ENCODE measurements around the gene CEMIP2. TPM values are rescaled to one million over a fixed set of nuclear protein-coding genes. Genes with fewer than 3 reads are reported as not detected.
A peak's percentile ranks its signal among the peaks of the same experiment; 100 is the strongest.

The CEMIP2 gene
- total RNA-seq, 1 experiment from 2014 or later, result 0.07 TPM

- no peaks in the 10 kb centered on the region for H3K79me2 ChIP-seq (ENCODE audit: low read length)
- peak overlapping the region; percentile 87 for H3K4me2 ChIP-seq (ENCODE audit: low read depth, low read length, poor library complexity, severe bottlenecking)
- H2AFZ ChIP-seq (ENCODE audit: low read length), result no peak overlapping the region
- no peaks in the 10 kb centered on the region for H3K9me2 ChIP-seq (replicated peaks; ENCODE audit: insufficient read depth, low read length)
- H3K36me3 ChIP-seq (ENCODE audit: insufficient read depth, low read length), result no peaks in the 10 kb centered on the region
- H3K27me3 ChIP-seq (ENCODE audit: low read length), result no peaks in the 10 kb centered on the region; the same call in 1 of the 2 replicates
- H3K4me1 ChIP-seq (ENCODE audit: low read length), result peaks cover 11% of the 10 kb centered on the region
- no peak overlapping the region for H3K27ac ChIP-seq (ENCODE audit: low read length)
- DNase-seq, result no peak
- peak overlapping the region; percentile 73; the same call in 1 of the 2 replicates for H3K4me3 ChIP-seq (ENCODE audit: low read length)
- H4K20me1 ChIP-seq (ENCODE audit: insufficient read depth, low read depth, low read length), result 0 out of 2 replicates have a peak, but pooled peaks cover 8% of the 10 kb centered on the region
- no peak overlapping the region; the same call in 1 of the 2 replicates for H3K9ac ChIP-seq (ENCODE audit: low read length)
- no peaks in the 10 kb centered on the region for H3K9me3 ChIP-seq (ENCODE audit: low read length)
Measured at GRCh38 chr9:71767776-71768321, 464 bp downstream of the CEMIP2 start.

- H3K27me3 ChIP-seq (ENCODE audit: low read length), result no peaks in the 10 kb centered on the region; the same call in 1 of the 2 replicates
- H3K9me2 ChIP-seq (replicated peaks; ENCODE audit: insufficient read depth, low read length), result no peaks in the 10 kb centered on the region
- DNase-seq, result no peak
- H3K27ac ChIP-seq (ENCODE audit: low read length), result no peak overlapping the region
- no peak overlapping the region for H3K4me3 ChIP-seq (ENCODE audit: low read length)
- no peaks in the 10 kb centered on the region for H3K9me3 ChIP-seq (ENCODE audit: low read length)
- H3K36me3 ChIP-seq (ENCODE audit: insufficient read depth, low read length), result no peaks in the 10 kb centered on the region
- H3K4me2 ChIP-seq (ENCODE audit: low read depth, low read length, poor library complexity, severe bottlenecking), result no peak overlapping the region
- H2AFZ ChIP-seq (ENCODE audit: low read length), result no peak overlapping the region
- H3K79me2 ChIP-seq (ENCODE audit: low read length), result no peaks in the 10 kb centered on the region
- H3K4me1 ChIP-seq (ENCODE audit: low read length), result peaks cover 11% of the 10 kb centered on the region
- H3K9ac ChIP-seq (ENCODE audit: low read length), result no peak overlapping the region
- H4K20me1 ChIP-seq (ENCODE audit: insufficient read depth, low read depth, low read length), result 0 out of 2 replicates have a peak, but pooled peaks cover 8% of the 10 kb centered on the region
Measured at GRCh38 chr9:71767163-71767775, 1.0 kb downstream of the CEMIP2 start.

DNA sequence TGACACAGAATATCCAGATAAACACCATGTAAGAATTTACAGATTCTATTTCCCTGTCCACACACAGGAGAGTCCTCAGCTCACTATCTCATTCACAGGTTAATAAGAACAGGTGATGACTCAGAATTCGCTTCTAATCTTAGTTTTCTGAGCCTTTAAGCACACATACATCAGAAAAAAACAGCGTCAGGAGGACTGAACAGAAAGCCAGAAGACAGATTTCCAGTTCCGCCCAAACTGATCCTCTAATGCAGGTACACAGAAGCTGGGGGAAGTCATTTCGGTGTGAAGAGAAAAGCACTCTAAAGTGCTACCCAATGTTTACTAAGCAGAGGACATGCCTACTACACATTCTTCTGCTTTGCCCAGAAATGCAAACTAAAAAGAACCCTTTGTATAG, 1.6 kb downstream of the CEMIP2 start:
- H3K79me2 ChIP-seq (ENCODE audit: low read length), result no peaks in the 10 kb centered on the region
- 0 out of 2 replicates have a peak, but pooled peaks cover 8% of the 10 kb centered on the region for H4K20me1 ChIP-seq (ENCODE audit: insufficient read depth, low read depth, low read length)
- peaks cover 11% of the 10 kb centered on the region for H3K4me1 ChIP-seq (ENCODE audit: low read length)
- H3K9ac ChIP-seq (ENCODE audit: low read length), result no peak overlapping the region
- H3K9me2 ChIP-seq (replicated peaks; ENCODE audit: insufficient read depth, low read length), result no peaks in the 10 kb centered on the region
- H2AFZ ChIP-seq (ENCODE audit: low read length), result no peak overlapping the region
- H3K4me3 ChIP-seq (ENCODE audit: low read length), result no peak overlapping the region
- no peak overlapping the region for H3K27ac ChIP-seq (ENCODE audit: low read length)
- H3K9me3 ChIP-seq (ENCODE audit: low read length), result no peaks in the 10 kb centered on the region
- H3K4me2 ChIP-seq (ENCODE audit: low read depth, low read length, poor library complexity, severe bottlenecking), result no peak overlapping the region
- no peaks in the 10 kb centered on the region for H3K36me3 ChIP-seq (ENCODE audit: insufficient read depth, low read length)
- no peaks in the 10 kb centered on the region; the same call in 1 of the 2 replicates for H3K27me3 ChIP-seq (ENCODE audit: low read length)
- no peak for DNase-seq

DNA sequence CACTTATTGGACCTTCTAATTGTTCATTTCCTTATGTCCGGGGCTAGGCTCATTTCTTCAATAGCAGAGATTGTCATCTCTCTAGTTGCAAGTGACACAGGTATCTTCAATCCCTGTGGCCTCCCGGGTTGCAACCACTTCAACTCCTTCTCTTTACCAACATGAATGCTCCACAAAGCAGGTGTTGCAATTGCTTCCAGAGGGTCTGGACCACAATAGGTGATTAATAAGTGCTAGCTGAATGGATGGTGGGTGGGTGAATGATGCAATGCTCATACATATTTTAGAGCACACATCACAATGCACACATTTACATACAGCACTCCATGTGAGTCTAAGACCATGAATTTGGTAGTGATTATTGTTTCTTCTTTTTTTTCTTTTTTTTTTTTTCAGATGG, 2.6 kb downstream of the CEMIP2 start:
- no peaks in the 10 kb centered on the region for H3K79me2 ChIP-seq (ENCODE audit: low read length)
- H2AFZ ChIP-seq (ENCODE audit: low read length), result no peak overlapping the region
- H3K9me3 ChIP-seq (ENCODE audit: low read length), result no peaks in the 10 kb centered on the region
- no peak overlapping the region for H3K9ac ChIP-seq (ENCODE audit: low read length)
- H3K27me3 ChIP-seq (ENCODE audit: low read length), result no peaks in the 10 kb centered on the region; the same call in 1 of the 2 replicates
- H3K9me2 ChIP-seq (replicated peaks; ENCODE audit: insufficient read depth, low read length), result no peaks in the 10 kb centered on the region
- H3K36me3 ChIP-seq (ENCODE audit: insufficient read depth, low read length), result no peaks in the 10 kb centered on the region
- DNase-seq, result no peak
- no peak overlapping the region for H3K27ac ChIP-seq (ENCODE audit: low read length)
- no peak overlapping the region for H3K4me3 ChIP-seq (ENCODE audit: low read length)
- peaks cover 11% of the 10 kb centered on the region for H3K4me1 ChIP-seq (ENCODE audit: low read length)
- no peak overlapping the region for H3K4me2 ChIP-seq (ENCODE audit: low read depth, low read length, poor library complexity, severe bottlenecking)
- H4K20me1 ChIP-seq (ENCODE audit: insufficient read depth, low read depth, low read length), result 0 out of 2 replicates have a peak, but pooled peaks cover 8% of the 10 kb centered on the region

DNA sequence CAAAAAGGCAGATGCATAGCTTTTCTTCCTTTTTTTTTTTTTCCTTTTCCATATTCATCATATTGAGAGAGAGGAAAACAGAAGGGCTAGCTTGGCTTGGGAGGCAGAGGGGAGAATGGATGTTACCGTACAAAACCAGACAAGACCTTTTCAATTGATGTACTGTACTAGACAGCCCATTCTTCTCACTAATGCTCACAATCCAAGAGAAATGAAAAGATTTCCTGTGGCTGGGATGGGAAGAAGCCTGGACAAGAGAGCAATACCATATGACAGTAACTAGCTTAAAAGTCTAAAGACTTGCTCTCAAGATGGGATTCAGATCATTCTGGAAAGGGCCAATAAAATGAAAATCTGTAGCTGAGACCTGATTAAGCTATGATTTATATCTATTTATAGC, 3.4 kb downstream of the CEMIP2 start:
- H3K4me1 ChIP-seq (ENCODE audit: low read length), result peaks cover 11% of the 10 kb centered on the region
- no peak overlapping the region for H3K4me3 ChIP-seq (ENCODE audit: low read length)
- H3K27ac ChIP-seq (ENCODE audit: low read length), result no peak overlapping the region
- 0 out of 2 replicates have a peak, but pooled peaks cover 8% of the 10 kb centered on the region for H4K20me1 ChIP-seq (ENCODE audit: insufficient read depth, low read depth, low read length)
- H3K9ac ChIP-seq (ENCODE audit: low read length), result no peak overlapping the region
- no peak for DNase-seq
- no peak overlapping the region for H3K4me2 ChIP-seq (ENCODE audit: low read depth, low read length, poor library complexity, severe bottlenecking)
- H3K79me2 ChIP-seq (ENCODE audit: low read length), result no peaks in the 10 kb centered on the region
- no peak overlapping the region for H2AFZ ChIP-seq (ENCODE audit: low read length)
- no peaks in the 10 kb centered on the region for H3K36me3 ChIP-seq (ENCODE audit: insufficient read depth, low read length)
- H3K27me3 ChIP-seq (ENCODE audit: low read length), result no peaks in the 10 kb centered on the region; the same call in 1 of the 2 replicates
- H3K9me3 ChIP-seq (ENCODE audit: low read length), result no peaks in the 10 kb centered on the region
- H3K9me2 ChIP-seq (replicated peaks; ENCODE audit: insufficient read depth, low read length), result no peaks in the 10 kb centered on the region

GRCh38 chr9:71764463-71764862, 3.9 kb downstream of the CEMIP2 start:
- Histone ChIP-seq H3K4me2 (ENCODE audit: low read depth, low read length, poor library complexity, severe bottlenecking) (no peak overlapping the region), H3K79me2 (ENCODE audit: low read length) (no peaks in the 10 kb centered on the region), H3K9ac (ENCODE audit: low read length) (no peak overlapping the region), H3K36me3 (ENCODE audit: insufficient read depth, low read length) (no peaks in the 10 kb centered on the region), H3K4me1 (ENCODE audit: low read length) (peaks cover 8% of the 10 kb centered on the region), H2AFZ (ENCODE audit: low read length) (no peak overlapping the region), H3K27me3 (ENCODE audit: low read length) (no peaks in the 10 kb centered on the region; the same call in 1 of the 2 replicates), H3K9me3 (ENCODE audit: low read length) (no peaks in the 10 kb centered on the region), H3K4me3 (ENCODE audit: low read length) (no peak overlapping the region), H4K20me1 (ENCODE audit: insufficient read depth, low read depth, low read length) (0 out of 2 replicates have a peak, but pooled peaks cover 8% of the 10 kb centered on the region), H3K9me2 (replicated peaks; ENCODE audit: insufficient read depth, low read length) (no peaks in the 10 kb centered on the region), H3K27ac (ENCODE audit: low read length) (no peak overlapping the region)
- DNase-seq, result no peak

- Histone ChIP-seq H3K27ac (ENCODE audit: low read length) (no peak overlapping the region), H3K9me2 (replicated peaks; ENCODE audit: insufficient read depth, low read length) (no peaks in the 10 kb centered on the region), H3K79me2 (ENCODE audit: low read length) (no peaks in the 10 kb centered on the region), H3K4me1 (ENCODE audit: low read length) (0 out of 2 replicates have a peak, but pooled peaks cover 2% of the 10 kb centered on the region), H4K20me1 (ENCODE audit: insufficient read depth, low read depth, low read length) (0 out of 2 replicates have a peak, but pooled peaks cover 8% of the 10 kb centered on the region), H2AFZ (ENCODE audit: low read length) (no peak overlapping the region), H3K27me3 (ENCODE audit: low read length) (no peaks in the 10 kb centered on the region), H3K9me3 (ENCODE audit: low read length) (no peaks in the 10 kb centered on the region), H3K4me3 (ENCODE audit: low read length) (no peak overlapping the region), H3K4me2 (ENCODE audit: low read depth, low read length, poor library complexity, severe bottlenecking) (no peak overlapping the region), H3K9ac (ENCODE audit: low read length) (no peak overlapping the region), H3K36me3 (ENCODE audit: insufficient read depth, low read length) (no peaks in the 10 kb centered on the region)
- DNase-seq, result no peak
Measured at GRCh38 chr9:71763832-71764231, 4.5 kb downstream of the CEMIP2 start.

- Histone ChIP-seq H3K9me3 (ENCODE audit: low read length) (no peaks in the 10 kb centered on the region), H3K79me2 (ENCODE audit: low read length) (no peaks in the 10 kb centered on the region), H3K4me3 (ENCODE audit: low read length) (no peak overlapping the region), H3K36me3 (ENCODE audit: insufficient read depth, low read length) (no peaks in the 10 kb centered on the region), H4K20me1 (ENCODE audit: insufficient read depth, low read depth, low read length) (0 out of 2 replicates have a peak, but pooled peaks cover 8% of the 10 kb centered on the region), H2AFZ (ENCODE audit: low read length) (no peak overlapping the region), H3K27me3 (ENCODE audit: low read length) (no peaks in the 10 kb centered on the region), H3K9ac (ENCODE audit: low read length) (no peak overlapping the region), H3K9me2 (replicated peaks; ENCODE audit: insufficient read depth, low read length) (no peaks in the 10 kb centered on the region), H3K4me2 (ENCODE audit: low read depth, low read length, poor library complexity, severe bottlenecking) (no peak overlapping the region), H3K4me1 (ENCODE audit: low read length) (0 out of 2 replicates have a peak, but pooled peaks cover 2% of the 10 kb centered on the region), H3K27ac (ENCODE audit: low read length) (no peak overlapping the region)
- no peak for DNase-seq
Measured at GRCh38 chr9:71762900-71763653, 5.2 kb downstream of the CEMIP2 start.

Data from Karpas-422 (cell line).